BLaER1 treated with 17β-estradiol and CSF1 and Interleukin-3, amounts not matched to agents 10 nM and 100 nM (cell line): ENCODE results near the gene CAMK1.
A peak's percentile ranks its signal among the peaks of the same experiment; 100 is the strongest.

Experiments used
- H3K27ac ChIP-seq, 11 experiments: shearing (Covaris generic); formaldehyde crosslinking; 2 replicates each; pipeline ENCODE4 v1.8.1; 2022
- H3K27me3 ChIP-seq, 11 experiments: shearing (Covaris generic); formaldehyde crosslinking; 2 replicates each; pipeline ENCODE4 v1.8.1; 2022
- H3K36me3 ChIP-seq, 11 experiments: shearing (Covaris generic); formaldehyde crosslinking; 2 replicates each; pipeline ENCODE4 v1.8.1; 2022
- H3K4me1 ChIP-seq, 10 experiments: shearing (Covaris generic); formaldehyde crosslinking; 2 replicates each; pipeline ENCODE4 v1.8.1; 2022
- H3K4me2 ChIP-seq, 11 experiments: shearing (Covaris generic); formaldehyde crosslinking; 2 replicates each; pipeline ENCODE4 v1.8.1; 2022
- H3K4me3 ChIP-seq, 10 experiments: shearing (Covaris generic); formaldehyde crosslinking; 2 replicates each; pipeline ENCODE4 v1.8.1; 2022
- H3K9ac ChIP-seq, 11 experiments: shearing (Covaris generic); formaldehyde crosslinking; 2 replicates each; pipeline ENCODE4 v1.8.1; 2022
- H3K9me3 ChIP-seq, 11 experiments: shearing (Covaris generic); formaldehyde crosslinking; replicated peaks in 1 of 11; 2 replicates each; pipeline ENCODE4 v1.8.1; 2022
- H4K20me1 ChIP-seq, 11 experiments: shearing (Covaris generic); formaldehyde crosslinking; 2 replicates each; pipeline ENCODE4 v1.8.1; 2022
- Cebpa-rat ChIP-seq, 11 experiments: shearing (Covaris generic); IDR thresholded peaks; 2 replicates each; pipeline ENCODE4 v1.8.1; 2022

The CAMK1 gene

GRCh38 chr3:9732080-9732739, 37.5 kb downstream of the CAMK1 start:
- Histone ChIP-seq H3K4me1 (peaks cover 30 to 80% (median 60%) of the 10 kb centered on the region in 10 experiments), H4K20me1 (peaks cover 35 to 55% (median 53%) of the 10 kb centered on the region in 11 experiments; a peak in 21 of 22 replicates), H3K9ac (peak overlapping the region; percentile 97 to 100 (median 100)), H3K4me3 (peak overlapping the region; percentile 92 to 100 (median 98)), H3K27me3 (no peaks in the 10 kb centered on the region), H3K36me3 (peaks cover 31 to 48% (median 44%) of the 10 kb centered on the region in 11 experiments), H3K4me2 (peak overlapping the region; percentile 93 to 98 (median 96)), H3K9me3 (no peaks in the 10 kb centered on the region), H3K27ac (peak overlapping the region; percentile 98 to 100 (median 100))
- no peak for TF ChIP-seq Cebpa-rat (IDR thresholded peaks at IDR 0.05)

DNA sequence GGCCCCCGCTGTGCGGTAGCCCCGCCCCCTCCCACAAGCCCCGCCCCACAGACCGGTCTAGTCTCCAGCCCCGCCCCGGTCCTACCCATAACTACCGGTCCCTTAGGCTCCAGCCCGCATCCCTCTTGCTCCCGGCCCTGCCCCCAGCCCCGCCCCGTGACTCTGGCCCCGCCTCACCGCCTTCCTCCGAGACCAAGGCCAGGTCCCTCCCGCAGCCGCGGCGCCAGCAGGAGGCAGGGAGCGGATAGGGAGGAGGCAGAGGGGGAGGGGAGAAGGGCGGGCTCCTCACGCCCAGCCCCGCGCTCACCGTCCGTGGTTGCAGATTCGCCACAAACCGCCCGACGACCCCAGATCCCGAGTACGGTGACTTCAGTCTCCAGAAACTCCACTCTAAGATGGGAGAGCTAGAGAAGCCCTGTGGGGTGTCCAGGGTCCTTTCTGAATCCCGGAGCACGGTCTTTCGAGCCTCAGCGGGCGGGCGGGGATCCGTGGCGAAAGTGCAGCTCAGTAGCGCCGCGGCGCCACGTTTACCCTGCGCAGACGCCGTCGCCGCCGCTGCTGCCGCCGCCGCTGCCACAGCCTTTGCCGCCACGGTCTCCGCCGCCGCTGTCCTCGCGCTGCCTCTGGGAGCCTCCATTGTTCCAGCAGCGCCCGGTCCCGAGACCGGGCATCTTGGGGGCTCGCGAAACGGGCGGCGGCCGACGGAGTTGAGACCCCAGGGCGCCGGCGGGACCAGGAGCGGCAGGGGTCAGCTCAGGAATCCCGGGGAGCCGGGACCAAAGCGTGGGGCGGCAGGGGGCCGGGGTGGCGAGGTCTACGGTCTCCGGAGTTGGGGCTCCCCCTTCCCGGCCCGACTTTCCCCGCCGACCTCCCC, 38.3 kb downstream of the CAMK1 start, which contains the start of gene BRPF1:
Gene BRPF1, plus strand, starts transcription at position 530 of the 874 bp plus-strand sequence. CDS start 2,406 bp downstream, outside the sequence.
- Histone ChIP-seq H3K4me2 (peak within 1 kb of the TSS; percentile 93 to 98 (median 96)), H3K27me3 (no peaks in the 10 kb centered on the region), H3K4me3 (peak within 1 kb of the TSS; percentile 92 to 100 (median 98)), H4K20me1 (peaks cover 27 to 48% (median 45%) of the 10 kb centered on the region in 11 experiments; a peak in 21 of 22 replicates), H3K9me3 (no peaks in the 10 kb centered on the region), H3K36me3 (peaks cover 23 to 40% (median 36%) of the 10 kb centered on the region in 11 experiments), H3K27ac (peak within 1 kb of the TSS; percentile 98 to 100 (median 100)), H3K9ac (peak within 1 kb of the TSS; percentile 97 to 100 (median 100)), H3K4me1 (peaks cover 38 to 80% (median 64%) of the 10 kb centered on the region in 10 experiments)
- TF ChIP-seq Cebpa-rat (IDR thresholded peaks at IDR 0.05) = no peak

DNA sequence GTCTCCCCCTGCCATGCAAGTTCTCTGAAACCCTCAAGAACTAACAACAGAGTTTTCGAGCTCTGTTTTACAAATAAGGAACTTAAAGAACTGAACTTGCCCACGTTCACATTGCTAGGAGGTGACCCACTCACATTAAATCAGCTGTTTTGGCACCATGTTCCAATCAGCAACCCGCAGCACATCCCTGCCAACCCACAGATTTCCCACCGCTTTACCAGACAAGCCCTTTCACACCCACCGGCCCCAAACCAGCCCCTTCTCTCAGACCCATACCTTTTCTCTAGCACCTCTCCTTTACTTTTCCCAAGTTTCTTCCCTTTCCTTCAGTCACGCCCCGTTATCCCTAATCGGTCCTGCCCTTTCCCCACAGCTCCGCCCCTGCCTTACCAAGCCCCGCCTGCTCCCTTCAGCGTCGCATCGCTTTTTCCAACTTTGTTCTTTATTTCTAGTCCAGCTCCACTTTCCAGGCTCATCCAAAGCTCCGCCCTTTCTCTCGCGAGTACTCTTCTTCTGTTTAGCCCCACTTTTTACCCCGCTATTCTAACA, 39.0 kb downstream of the CAMK1 start:
- Histone ChIP-seq H3K36me3 (peaks cover 16 to 33% (median 29%) of the 10 kb centered on the region in 11 experiments), H3K9ac (peak overlapping the region; percentile 66 to 100 (median 97); a peak in 20 of 22 replicates), H3K4me1 (peaks cover 43 to 77% (median 60%) of the 10 kb centered on the region in 10 experiments), H3K4me3 (peak overlapping the region; percentile 58 to 100 (median 84)), H4K20me1 (peaks cover 27 to 40% (median 38%) of the 10 kb centered on the region in 11 experiments; a peak in 21 of 22 replicates), H3K9me3 (no peaks in the 10 kb centered on the region), H3K27me3 (no peaks in the 10 kb centered on the region), H3K4me2 (peak overlapping the region; percentile 72 to 87 (median 76)), H3K27ac (peak overlapping the region; percentile 24 to 100 (median 98); a peak in 20 of 22 replicates)
- TF ChIP-seq Cebpa-rat (IDR thresholded peaks at IDR 0.05) = no peak

GRCh38 chr3:9729419-9729818, 40.3 kb downstream of the CAMK1 start:
- Histone ChIP-seq H3K27me3 (no peaks in the 10 kb centered on the region), H3K4me3 (no peak overlapping the region), H3K4me2 (peak overlapping the region in 2 of 11 experiments; percentile 20 to 75; a peak in 2 of 22 replicates), H3K27ac (no peak overlapping the region), H3K9me3 (no peaks in the 10 kb centered on the region), H3K36me3 (peaks cover 5 to 20% (median 16%) of the 10 kb centered on the region in 11 experiments; a peak in 21 of 22 replicates), H3K9ac (no peak overlapping the region), H4K20me1 (peaks cover 18 to 27% (median 25%) of the 10 kb centered on the region in 11 experiments; a peak in 21 of 22 replicates), H3K4me1 (peaks cover 43 to 63% (median 49%) of the 10 kb centered on the region in 10 experiments)
- no peak for TF ChIP-seq Cebpa-rat (IDR thresholded peaks at IDR 0.05)

DNA sequence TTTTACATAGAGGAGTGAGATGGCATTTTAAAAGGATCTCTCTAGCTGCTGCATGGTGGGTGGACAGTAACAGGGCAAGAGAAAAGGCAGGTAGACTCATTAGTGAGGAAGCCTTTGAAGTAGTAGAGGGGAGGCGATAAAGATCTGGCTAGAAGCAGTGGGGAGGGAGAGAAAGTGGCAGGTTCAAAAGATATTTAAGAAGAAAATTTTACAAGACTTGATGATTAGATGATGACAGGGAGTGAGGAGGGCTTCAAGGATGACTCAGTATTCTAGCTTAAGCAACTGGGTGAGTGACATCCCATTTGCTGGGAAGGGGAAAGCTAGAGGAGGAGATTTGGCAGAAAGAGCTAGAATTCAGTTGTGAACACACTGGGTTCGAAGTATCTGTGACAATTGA, 42.0 kb downstream of the CAMK1 start:
- no peaks in the 10 kb centered on the region for H3K27me3 ChIP-seq
- peaks cover 0 to 3% (median 0%) of the 10 kb centered on the region in 11 experiments; a peak in 5 of 22 replicates for H3K36me3 ChIP-seq
- H3K4me2 ChIP-seq = peak overlapping the region; percentile 46 to 81 (median 64); a peak in 20 of 22 replicates
- H3K9me3 ChIP-seq = no peaks in the 10 kb centered on the region
- peaks cover 27 to 47% (median 33%) of the 10 kb centered on the region in 10 experiments for H3K4me1 ChIP-seq
- H3K4me3 ChIP-seq = no peak overlapping the region
- TF ChIP-seq Cebpa-rat (IDR thresholded peaks at IDR 0.05) = no peak
- H3K9ac ChIP-seq = peak overlapping the region in 7 of 11 experiments; percentile 4 to 48 (median 35); a peak in 9 of 22 replicates
- peak overlapping the region in 9 of 11 experiments; percentile 38 to 67 (median 58); a peak in 16 of 22 replicates for H3K27ac ChIP-seq
- peaks cover 2 to 11% (median 8%) of the 10 kb centered on the region in 11 experiments; a peak in 21 of 22 replicates for H4K20me1 ChIP-seq

- no peaks in the 10 kb centered on the region for H3K9me3 ChIP-seq
- H3K4me1 ChIP-seq = peaks cover 25 to 48% (median 33%) of the 10 kb centered on the region in 10 experiments
- peak overlapping the region in 8 of 11 experiments; percentile 4 to 48 (median 34); a peak in 12 of 22 replicates for H3K9ac ChIP-seq
- peak overlapping the region in 9 of 11 experiments; percentile 38 to 67 (median 58); a peak in 16 of 22 replicates for H3K27ac ChIP-seq
- no peaks in the 10 kb centered on the region for H3K27me3 ChIP-seq
- no peak for TF ChIP-seq Cebpa-rat (IDR thresholded peaks at IDR 0.05)
- H3K4me3 ChIP-seq = peak overlapping the region in 6 of 10 experiments; percentile 13 to 61 (median 40); a peak in 9 of 20 replicates
- H3K4me2 ChIP-seq = peak overlapping the region; percentile 46 to 81 (median 64)
- H4K20me1 ChIP-seq = peaks cover 0 to 4% (median 2%) of the 10 kb centered on the region in 11 experiments; a peak in 9 of 22 replicates
- no peaks in the 10 kb centered on the region for H3K36me3 ChIP-seq
Observed at GRCh38 chr3:9727041-9727595, 42.6 kb downstream of the CAMK1 start.

- Histone ChIP-seq H3K36me3 (no peaks in the 10 kb centered on the region), H3K27ac (no peak overlapping the region), H3K9me3 (no peaks in the 10 kb centered on the region), H3K27me3 (no peaks in the 10 kb centered on the region), H3K9ac (no peak overlapping the region), H4K20me1 (no peaks in the 10 kb centered on the region), H3K4me2 (peak overlapping the region in 9 of 11 experiments; percentile 28 to 75 (median 62); a peak in 11 of 22 replicates), H3K4me1 (peaks cover 36 to 60% (median 45%) of the 10 kb centered on the region in 10 experiments), H3K4me3 (no peak overlapping the region)
- no peak for TF ChIP-seq Cebpa-rat (IDR thresholded peaks at IDR 0.05)
Observed at GRCh38 chr3:9725775-9726515, 43.8 kb downstream of the CAMK1 start.
